ENCODE data around the gene CALML3.

CALML3 gene

GRCh38 chr10:5519054-5519453, 5.7 kb upstream of the CALML3 start:
- no peak for TF ChIP-seq EZH2 (IDR thresholded peaks at IDR 0.05; ENCODE audit: borderline replicate concordance, low read length)
- TF ChIP-seq, protein P1, sequence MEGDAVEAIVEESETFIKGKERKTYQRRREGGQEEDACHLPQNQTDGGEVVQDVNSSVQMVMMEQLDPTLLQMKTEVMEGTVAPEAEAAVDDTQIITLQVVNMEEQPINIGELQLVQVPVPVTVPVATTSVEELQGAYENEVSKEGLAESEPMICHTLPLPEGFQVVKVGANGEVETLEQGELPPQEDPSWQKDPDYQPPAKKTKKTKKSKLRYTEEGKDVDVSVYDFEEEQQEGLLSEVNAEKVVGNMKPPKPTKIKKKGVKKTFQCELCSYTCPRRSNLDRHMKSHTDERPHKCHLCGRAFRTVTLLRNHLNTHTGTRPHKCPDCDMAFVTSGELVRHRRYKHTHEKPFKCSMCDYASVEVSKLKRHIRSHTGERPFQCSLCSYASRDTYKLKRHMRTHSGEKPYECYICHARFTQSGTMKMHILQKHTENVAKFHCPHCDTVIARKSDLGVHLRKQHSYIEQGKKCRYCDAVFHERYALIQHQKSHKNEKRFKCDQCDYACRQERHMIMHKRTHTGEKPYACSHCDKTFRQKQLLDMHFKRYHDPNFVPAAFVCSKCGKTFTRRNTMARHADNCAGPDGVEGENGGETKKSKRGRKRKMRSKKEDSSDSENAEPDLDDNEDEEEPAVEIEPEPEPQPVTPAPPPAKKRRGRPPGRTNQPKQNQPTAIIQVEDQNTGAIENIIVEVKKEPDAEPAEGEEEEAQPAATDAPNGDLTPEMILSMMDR (IDR thresholded peaks at IDR 0.05; ENCODE audit: low read length): no peak
- 0 out of 2 replicates have a peak, but pooled peaks cover 5% of the 10 kb centered on the region for H3K27me3 ChIP-seq (ENCODE audit: insufficient read depth, low read length)
- no peaks in the 10 kb centered on the region for H3K9me2 ChIP-seq (ENCODE audit: low read depth, low read length)
- no peak overlapping the region for H3K4me3 ChIP-seq (ENCODE audit: low read depth, low read length, poor library complexity, severe bottlenecking)
- no peaks in the 10 kb centered on the region for H3K79me2 ChIP-seq (ENCODE audit: insufficient read depth, low read length)
- no peak overlapping the region for H2AFZ ChIP-seq (ENCODE audit: low read length)
- H3K4me2 ChIP-seq (ENCODE audit: low read length): no peak overlapping the region
- no peaks in the 10 kb centered on the region for H3F3A ChIP-seq (ENCODE audit: insufficient read depth, low read length)
- H3K36me3 ChIP-seq (ENCODE audit: insufficient read depth, low read length): no peaks in the 10 kb centered on the region
- H4K20me1 ChIP-seq (ENCODE audit: insufficient read depth, low read length): no peaks in the 10 kb centered on the region
- no peaks in the 10 kb centered on the region for H3K9me3 ChIP-seq (ENCODE audit: low read length)
- H3K9ac ChIP-seq (ENCODE audit: low read length): no peak overlapping the region
- no peaks in the 10 kb centered on the region for H3K4me1 ChIP-seq (ENCODE audit: insufficient read depth, low read length, severe bottlenecking)
- no peak overlapping the region for H3K27ac ChIP-seq (ENCODE audit: low read depth, low read length, poor library complexity, severe bottlenecking)

DNA sequence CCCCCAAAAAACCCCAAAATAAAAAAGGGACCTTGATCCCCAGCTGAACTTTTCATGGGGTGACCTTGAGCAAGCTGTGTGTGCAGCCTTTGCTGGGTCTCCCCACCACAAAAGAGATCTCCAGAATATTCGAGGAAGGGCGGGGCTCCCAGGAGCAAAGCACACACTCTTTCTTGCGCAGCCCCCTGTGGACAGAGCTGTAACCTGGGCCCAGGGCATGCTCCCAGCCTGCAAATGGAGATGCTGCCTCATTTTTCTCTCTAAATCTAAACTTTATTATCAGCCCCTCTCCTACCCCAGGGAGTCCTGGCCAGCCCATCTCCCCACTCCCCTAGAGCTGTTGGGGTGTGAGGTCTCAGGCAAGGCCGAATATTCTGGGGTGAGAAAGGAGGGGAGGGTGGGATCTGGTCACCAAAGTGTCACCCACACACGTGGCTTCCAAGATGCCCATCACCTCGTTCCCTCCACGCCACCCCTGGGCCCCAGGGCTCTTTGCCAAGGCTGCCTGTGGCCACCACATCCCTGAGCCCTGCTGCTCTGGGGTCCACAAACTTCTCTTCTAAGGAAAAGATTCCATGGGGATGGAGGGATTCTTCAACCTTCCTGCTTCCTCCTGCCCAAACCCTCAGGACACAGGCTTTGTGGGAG, 1.7 kb upstream of the CALML3 start:
- H3K9me2 ChIP-seq (ENCODE audit: low read depth, low read length): no peaks in the 10 kb centered on the region
- H3K36me3 ChIP-seq (ENCODE audit: insufficient read depth, low read length): no peaks in the 10 kb centered on the region
- H2AFZ ChIP-seq (ENCODE audit: low read length): no peak overlapping the region
- H3K9ac ChIP-seq (ENCODE audit: low read length): no peak overlapping the region
- H3K27me3 ChIP-seq (ENCODE audit: insufficient read depth, low read length): no peaks in the 10 kb centered on the region
- H4K20me1 ChIP-seq (ENCODE audit: insufficient read depth, low read length): no peaks in the 10 kb centered on the region
- H3K4me1 ChIP-seq (ENCODE audit: insufficient read depth, low read length, severe bottlenecking): no peaks in the 10 kb centered on the region
- no peak overlapping the region for H3K4me2 ChIP-seq (ENCODE audit: low read length)
- no peak overlapping the region for H3K4me3 ChIP-seq (ENCODE audit: low read depth, low read length, poor library complexity, severe bottlenecking)
- no peaks in the 10 kb centered on the region for H3F3A ChIP-seq (ENCODE audit: insufficient read depth, low read length)
- H3K79me2 ChIP-seq (ENCODE audit: insufficient read depth, low read length): no peaks in the 10 kb centered on the region
- no peak overlapping the region for H3K27ac ChIP-seq (ENCODE audit: low read depth, low read length, poor library complexity, severe bottlenecking)
- no peak for TF ChIP-seq EZH2 (IDR thresholded peaks at IDR 0.05; ENCODE audit: borderline replicate concordance, low read length)
- TF ChIP-seq, protein P1 (IDR thresholded peaks at IDR 0.05; ENCODE audit: low read length): no peak
- no peaks in the 10 kb centered on the region for H3K9me3 ChIP-seq (ENCODE audit: low read length)

DNA sequence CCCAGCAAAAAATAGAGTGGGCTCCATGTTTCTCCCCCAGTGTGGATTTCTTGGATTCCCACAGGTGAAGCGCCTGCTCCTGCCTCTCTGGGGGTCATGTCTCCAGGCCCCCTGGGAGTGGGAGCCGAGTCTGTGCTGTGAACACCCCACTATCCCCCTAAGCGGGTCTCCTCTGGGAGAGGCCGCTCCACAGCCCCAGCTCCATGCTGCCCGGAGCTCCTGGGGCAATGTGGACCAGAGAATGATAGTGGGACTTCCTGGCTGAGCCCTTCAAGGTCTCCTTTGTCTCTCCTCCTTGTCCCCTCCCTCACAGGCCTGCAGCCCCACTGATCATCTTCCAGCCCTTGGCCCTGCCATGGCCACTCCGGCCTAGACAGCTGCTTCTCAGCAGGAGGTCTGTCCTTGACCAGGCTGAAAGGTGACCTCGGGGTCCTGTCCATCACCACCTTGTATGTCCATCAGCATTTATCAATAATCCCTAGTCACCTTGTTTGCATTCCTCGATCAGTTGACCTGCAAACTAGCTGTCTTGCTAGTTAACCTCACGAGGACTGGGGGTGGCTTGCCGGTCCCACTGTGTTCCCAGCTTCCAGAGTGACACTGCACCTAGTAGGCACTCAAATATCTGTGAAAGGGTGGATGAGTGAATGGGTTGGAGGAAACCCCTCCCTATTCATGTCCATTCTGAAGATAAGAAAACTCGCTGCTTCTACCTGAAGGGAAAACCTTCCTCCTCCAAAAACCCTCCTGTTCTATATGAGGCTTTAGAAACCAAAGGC, 776 bp upstream of the CALML3 start:
- no peak overlapping the region for H3K4me2 ChIP-seq (ENCODE audit: low read length)
- no peaks in the 10 kb centered on the region for H3K9me2 ChIP-seq (ENCODE audit: low read depth, low read length)
- H4K20me1 ChIP-seq (ENCODE audit: insufficient read depth, low read length): no peaks in the 10 kb centered on the region
- no peaks in the 10 kb centered on the region for H3K9me3 ChIP-seq (ENCODE audit: low read length)
- no peaks in the 10 kb centered on the region for H3F3A ChIP-seq (ENCODE audit: insufficient read depth, low read length)
- no peak overlapping the region for H3K9ac ChIP-seq (ENCODE audit: low read length)
- no peak overlapping the region for H3K27ac ChIP-seq (ENCODE audit: low read depth, low read length, poor library complexity, severe bottlenecking)
- no peak for TF ChIP-seq EZH2 (IDR thresholded peaks at IDR 0.05; ENCODE audit: borderline replicate concordance, low read length)
- TF ChIP-seq, protein P1 (IDR thresholded peaks at IDR 0.05; ENCODE audit: low read length): no peak
- H3K4me1 ChIP-seq (ENCODE audit: insufficient read depth, low read length, severe bottlenecking): no peaks in the 10 kb centered on the region
- no peaks in the 10 kb centered on the region for H3K79me2 ChIP-seq (ENCODE audit: insufficient read depth, low read length)
- H3K36me3 ChIP-seq (ENCODE audit: insufficient read depth, low read length): no peaks in the 10 kb centered on the region
- H3K4me3 ChIP-seq (ENCODE audit: low read depth, low read length, poor library complexity, severe bottlenecking): no peak overlapping the region
- no peaks in the 10 kb centered on the region for H3K27me3 ChIP-seq (ENCODE audit: insufficient read depth, low read length)
- H2AFZ ChIP-seq (ENCODE audit: low read length): no peak overlapping the region

Data from OCI-LY1 (cell line).